NK-92 (cell line): ENCODE results near the gene PRAMEF1.
"Not testable (repeated sequence)": the region's sequence is repeated elsewhere in the genome, so short reads cannot be mapped to it uniquely, and the experiment has no call there.

ENCODE experiments used
- DNase-seq: peaks from one replicate; lab custom pipeline; 2025; ENCODE audit not compliant: unreplicated experiment; lab: John Stamatoyannopoulos, UW

PRAMEF1 gene

GRCh38 chr1:12775443-12775842, 15.8 kb upstream of the PRAMEF1 start:
- no peak for DNase-seq

GRCh38 chr1:12776801-12777557, 14.2 kb upstream of the PRAMEF1 start:
- no peak for DNase-seq

GRCh38 chr1:12778061-12778460, 13.1 kb upstream of the PRAMEF1 start:
- DNase-seq, result no peak

GRCh38 chr1:12778907-12779306, 12.3 kb upstream of the PRAMEF1 start:
- no peak for DNase-seq

- not testable (repeated sequence) for DNase-seq
Observed at GRCh38 chr1:12781488-12781887, 9.7 kb upstream of the PRAMEF1 start.

- not testable (repeated sequence) for DNase-seq
Observed at GRCh38 chr1:12783783-12784182, 7.4 kb upstream of the PRAMEF1 start.

GRCh38 chr1:12784729-12785128, 6.5 kb upstream of the PRAMEF1 start:
- DNase-seq, result not testable (repeated sequence)

- DNase-seq, result no peak
Observed at GRCh38 chr1:12798911-12799310, 7.7 kb downstream of the PRAMEF1 start.

GRCh38 chr1:12799730-12800129, 8.5 kb downstream of the PRAMEF1 start:
- DNase-seq, result no peak

GRCh38 chr1:12809933-12810332, 18.7 kb downstream of the PRAMEF1 start:
- DNase-seq, result no peak

GRCh38 chr1:12810691-12811408, 19.7 kb downstream of the PRAMEF1 start:
- DNase-seq, result no peak

- DNase-seq, result no peak
Observed at GRCh38 chr1:12811409-12811784, 20.2 kb downstream of the PRAMEF1 start.

GRCh38 chr1:12819061-12819460, 27.9 kb downstream of the PRAMEF1 start:
- not testable (repeated sequence) for DNase-seq

- not testable (repeated sequence) for DNase-seq
Observed at GRCh38 chr1:12831310-12831709, 40.1 kb downstream of the PRAMEF1 start, which contains the start of gene PRAMEF11. Gene PRAMEF11 (minus strand): TSS chr1:12831410. CDS start chr1:12828789, 2,621 bp downstream.

- not testable (repeated sequence) for DNase-seq
Observed at GRCh38 chr1:12833251-12833650, 42.1 kb downstream of the PRAMEF1 start.
